Erythroblast (primary cell): Measurements from ENCODE around the gene CD93.
A peak's percentile ranks its signal among the peaks of the same experiment; 100 is the strongest.

ENCODE experiments used
- DNase-seq, 2 experiments: peaks; one replicate each; lab custom pipeline; 2025; lab: John Stamatoyannopoulos, UW
- GATA1 ChIP-seq: IDR thresholded peaks from 2 replicates; pipeline ENCODE4 v1.6.1; 2011; ENCODE audit warnings: low read depth, mild to moderate bottlenecking, control low read depth, low read length, moderate library complexity
- POLR2A ChIP-seq: IDR thresholded peaks from 2 replicates; pipeline ENCODE4 v1.6.1; 2011; ENCODE audit warnings: mild to moderate bottlenecking, low read length

CD93 gene

GRCh38 chr20:23090878-23091277 is 4.8 kb upstream of the CD93 start:
- DNase-seq: no peak
- TF ChIP-seq POLR2A: no peak
- no peak for TF ChIP-seq GATA1

- no peak for DNase-seq
- TF ChIP-seq POLR2A (no peak), GATA1 (no peak)
These were observed 4.0 kb upstream of the CD93 start for GRCh38 chr20:23090147-23090546.

- TF ChIP-seq GATA1 (no peak), POLR2A (no peak)
- DNase-seq: no peak
These were observed 2.7 kb upstream of the CD93 start for GRCh38 chr20:23088866-23089265.

DNA sequence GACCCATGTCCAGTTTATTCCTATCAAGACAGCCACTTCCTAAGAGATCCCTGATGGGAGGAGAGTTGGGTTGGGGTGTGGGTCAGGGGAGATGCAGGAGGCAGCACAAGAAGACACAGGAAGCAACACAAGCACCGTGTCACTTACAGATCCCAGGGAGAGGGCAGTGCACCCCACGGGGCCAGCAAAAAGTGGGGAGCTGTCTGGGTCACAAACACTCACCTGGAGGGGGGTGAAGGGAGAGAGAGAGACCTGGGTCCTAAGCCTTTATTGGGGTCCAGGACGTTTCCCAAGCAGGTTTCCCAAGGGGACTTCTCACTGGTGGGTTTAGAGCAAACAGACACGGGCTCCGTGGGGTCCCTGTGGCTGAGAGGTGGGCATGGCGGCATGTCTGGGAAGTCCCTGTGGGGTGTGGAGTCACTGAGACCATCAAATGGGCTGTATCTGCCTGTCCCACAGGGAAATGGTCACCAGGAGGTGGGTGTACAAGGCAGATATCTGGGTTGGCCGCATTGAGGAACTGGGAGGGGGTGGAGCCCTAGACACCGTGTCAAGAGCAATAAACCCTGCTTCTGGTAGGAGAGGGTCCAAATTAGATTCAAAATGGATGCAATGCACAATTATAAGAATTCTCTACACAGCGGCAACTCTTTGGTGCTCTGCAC is 1.6 kb upstream of the CD93 start:
- peak; percentile 81 to 87 for DNase-seq
- TF ChIP-seq GATA1 (no peak), POLR2A (no peak)

DNA sequence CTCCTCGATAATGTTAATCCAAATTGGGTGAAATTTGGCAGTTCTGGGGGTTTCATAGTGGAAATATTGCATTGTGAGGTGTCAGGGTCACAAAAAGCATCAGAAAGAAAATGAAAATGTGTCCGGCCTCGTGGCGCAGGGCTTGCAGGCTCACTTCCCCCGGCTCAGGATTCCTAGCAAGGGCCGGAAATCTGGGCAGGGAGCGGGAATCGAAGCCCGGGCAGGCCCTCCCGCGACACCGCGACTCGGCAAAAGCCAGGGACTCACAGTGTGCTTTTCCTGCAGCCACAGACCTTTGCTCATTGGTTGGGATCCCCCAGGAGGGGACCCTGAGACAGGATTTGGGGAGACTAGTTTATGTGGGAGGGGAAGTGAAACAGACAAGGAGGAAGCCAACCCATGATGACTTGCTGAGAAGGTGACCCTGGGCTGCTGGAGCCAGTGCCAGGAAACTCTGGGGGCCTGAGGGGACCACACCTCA is 847 bp upstream of the CD93 start:
- peak; percentile 34 to 50 for DNase-seq

GRCh38 chr20:23085436-23086055 is 578 bp downstream of the CD93 start:
- peak in 1 of 2 experiments; percentile 39 for DNase-seq
- TF ChIP-seq POLR2A: no peak
- no peak for TF ChIP-seq GATA1

More for the DNA sequence above, 847 bp upstream of the CD93 start:
- TF ChIP-seq GATA1: no peak
- no peak for TF ChIP-seq POLR2A

GRCh38 chr20:23084845-23085365 is 1.2 kb downstream of the CD93 start:
- TF ChIP-seq POLR2A: no peak
- no peak for TF ChIP-seq GATA1
- no peak for DNase-seq

- DNase-seq: no peak
- TF ChIP-seq GATA1 (no peak), POLR2A (no peak)
These were observed 1.8 kb downstream of the CD93 start for GRCh38 chr20:23084282-23084844.

DNA sequence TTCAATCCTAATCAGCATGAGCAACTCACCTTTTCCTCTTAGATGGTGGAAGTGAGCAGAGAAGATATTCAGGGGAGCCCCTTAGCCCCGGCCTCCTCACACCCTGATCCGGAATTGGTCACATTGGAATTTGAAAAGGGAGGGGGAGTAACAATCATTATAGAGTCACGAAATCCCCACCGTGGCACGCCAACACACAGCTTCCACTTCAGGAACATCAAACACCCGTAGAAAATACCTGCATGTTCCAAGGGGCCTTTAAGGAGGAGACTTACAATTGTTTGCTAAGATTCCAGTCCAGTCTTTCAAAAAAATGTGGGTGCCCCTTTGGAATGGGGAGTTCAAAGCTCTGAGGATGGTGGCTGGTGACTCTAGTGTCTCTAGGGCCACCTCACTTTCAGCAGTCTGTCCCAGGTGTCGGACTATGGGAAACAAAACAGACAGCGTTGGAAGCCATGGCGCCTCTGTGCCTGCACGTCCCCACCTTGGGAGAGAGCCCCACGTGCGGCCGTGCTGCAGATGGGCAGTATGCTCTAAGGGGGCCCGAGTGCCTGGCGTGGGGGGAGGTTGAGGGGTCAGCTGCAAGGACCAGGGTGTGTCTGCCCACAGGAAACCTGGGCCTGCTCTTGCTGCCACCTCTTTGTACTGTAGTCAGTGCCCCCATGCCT is 2.4 kb downstream of the CD93 start:
- no peak for DNase-seq

DNA sequence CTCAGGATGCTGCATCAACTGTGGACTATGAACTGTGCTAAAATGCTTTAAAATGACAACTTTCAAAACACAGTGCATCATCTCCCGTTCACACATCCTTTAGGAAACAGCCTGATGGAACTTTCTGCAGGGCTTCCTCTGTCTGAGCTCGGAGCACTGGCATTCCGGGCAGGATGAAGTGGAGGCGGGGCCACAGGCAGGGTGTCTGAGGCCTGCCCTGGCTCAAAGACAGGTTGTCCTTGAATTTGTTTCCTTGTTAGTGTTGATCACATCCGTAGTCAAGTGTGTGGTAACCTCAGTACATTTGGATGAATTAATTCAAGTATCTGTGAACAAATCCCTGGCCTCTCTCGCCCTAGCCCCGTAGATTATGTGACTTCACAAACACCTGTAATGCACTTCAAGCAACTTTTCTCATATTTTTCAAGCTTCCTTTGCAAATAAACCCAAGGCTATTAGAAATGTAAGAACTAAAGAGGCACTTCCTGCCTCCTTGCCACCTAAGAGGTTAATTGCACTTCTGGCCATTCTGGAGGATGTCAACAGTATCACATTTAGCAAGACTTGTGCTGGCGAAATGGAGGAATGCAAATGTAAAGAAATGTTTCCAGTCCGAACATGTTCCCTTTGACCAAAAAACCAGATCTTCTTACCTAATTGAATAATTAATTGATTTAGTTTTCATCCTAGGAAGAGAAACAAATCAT is 3.1 kb downstream of the CD93 start:
- TF ChIP-seq POLR2A (no peak), GATA1 (no peak)
- DNase-seq: no peak

More for the DNA sequence above, 2.4 kb downstream of the CD93 start:
- TF ChIP-seq POLR2A (no peak), GATA1 (no peak)

- TF ChIP-seq GATA1 (no peak), POLR2A (no peak)
- no peak for DNase-seq
These were observed 4.8 kb downstream of the CD93 start for GRCh38 chr20:23081263-23081819.

- TF ChIP-seq POLR2A: no peak
- no peak for TF ChIP-seq GATA1
- no peak for DNase-seq
These were observed 5.6 kb downstream of the CD93 start for GRCh38 chr20:23080521-23080920.

GRCh38 chr20:23079926-23080325 is 6.2 kb downstream of the CD93 start:
- TF ChIP-seq POLR2A (no peak), GATA1 (no peak)
- no peak for DNase-seq

DNA sequence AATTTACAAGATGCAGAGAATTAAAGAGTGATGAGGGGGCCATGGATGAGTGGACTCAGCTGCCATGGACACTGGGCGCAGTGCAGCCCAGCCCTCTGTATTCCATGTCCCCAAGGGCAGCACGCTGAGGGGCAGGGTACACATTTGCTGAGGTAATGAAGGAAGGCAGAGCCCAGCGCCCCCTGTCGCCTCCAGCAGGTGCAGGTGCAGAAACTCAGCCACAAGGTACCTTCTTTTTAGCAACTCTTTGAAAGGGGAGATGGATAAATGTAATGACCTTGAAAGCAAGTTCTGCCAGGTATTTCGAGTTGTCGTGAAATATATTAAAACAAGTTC is 7.1 kb downstream of the CD93 start:
- no peak for TF ChIP-seq POLR2A
- TF ChIP-seq GATA1: no peak
- peak; percentile 10 to 42 for DNase-seq
